ENCODE results near the gene TTBK1. TPM values are rescaled to one million over a fixed set of nuclear protein-coding genes. Genes with fewer than 3 reads are reported as not detected.

The TTBK1 gene
- total and polyA plus RNA-seq, 2 donors (not counting 1 experiment from before 2014, with no cell fraction given), result under 0.01 TPM; not detected in 1

DNA sequence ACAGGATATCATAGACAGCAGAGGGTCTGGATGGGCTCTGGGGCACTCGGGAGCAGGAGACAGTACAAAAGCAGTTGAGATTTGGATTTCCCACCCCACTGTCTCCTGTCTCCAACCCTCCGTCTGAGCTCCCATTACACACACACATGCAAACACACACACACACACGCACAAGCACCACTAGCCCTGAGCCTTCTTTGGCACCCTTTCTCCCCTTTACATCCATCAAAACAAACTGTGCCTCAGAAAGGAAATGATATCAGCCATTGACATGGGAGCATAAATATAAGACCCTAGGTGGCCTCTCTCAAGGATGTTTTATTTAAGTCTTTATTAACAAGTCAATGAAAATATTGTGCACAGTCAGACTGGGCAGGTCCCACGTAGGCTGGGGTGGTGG lies 17.5 kb downstream of the TTBK1 start:
- DNase-seq (ENCODE audit: low read depth in 2 of 2), result no peak
- no peak for TF ChIP-seq EZH2 (IDR thresholded peaks at IDR 0.05; ENCODE audit: low read length, missing control alignments)
- TF ChIP-seq, protein P1, sequence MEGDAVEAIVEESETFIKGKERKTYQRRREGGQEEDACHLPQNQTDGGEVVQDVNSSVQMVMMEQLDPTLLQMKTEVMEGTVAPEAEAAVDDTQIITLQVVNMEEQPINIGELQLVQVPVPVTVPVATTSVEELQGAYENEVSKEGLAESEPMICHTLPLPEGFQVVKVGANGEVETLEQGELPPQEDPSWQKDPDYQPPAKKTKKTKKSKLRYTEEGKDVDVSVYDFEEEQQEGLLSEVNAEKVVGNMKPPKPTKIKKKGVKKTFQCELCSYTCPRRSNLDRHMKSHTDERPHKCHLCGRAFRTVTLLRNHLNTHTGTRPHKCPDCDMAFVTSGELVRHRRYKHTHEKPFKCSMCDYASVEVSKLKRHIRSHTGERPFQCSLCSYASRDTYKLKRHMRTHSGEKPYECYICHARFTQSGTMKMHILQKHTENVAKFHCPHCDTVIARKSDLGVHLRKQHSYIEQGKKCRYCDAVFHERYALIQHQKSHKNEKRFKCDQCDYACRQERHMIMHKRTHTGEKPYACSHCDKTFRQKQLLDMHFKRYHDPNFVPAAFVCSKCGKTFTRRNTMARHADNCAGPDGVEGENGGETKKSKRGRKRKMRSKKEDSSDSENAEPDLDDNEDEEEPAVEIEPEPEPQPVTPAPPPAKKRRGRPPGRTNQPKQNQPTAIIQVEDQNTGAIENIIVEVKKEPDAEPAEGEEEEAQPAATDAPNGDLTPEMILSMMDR (conservative IDR thresholded peaks at IDR 0.05 in 1 of 2, IDR thresholded peaks at IDR 0.05 in 1 of 2; ENCODE audit: low read depth in 1 of 2, low read length in 2 of 2), result no peak
- H3K4me1 ChIP-seq (ENCODE audit: control insufficient read depth, extremely low read depth, insufficient read depth, low read length), result no peaks in the 10 kb centered on the region
- H3K27ac ChIP-seq (ENCODE audit: insufficient read depth, low read length), result no peak overlapping the region
- no peaks in the 10 kb centered on the region for H3K79me2 ChIP-seq (ENCODE audit: control insufficient read depth, insufficient read depth, low read length)
- no peaks in the 10 kb centered on the region for H4K20me1 ChIP-seq (ENCODE audit: control insufficient read depth, extremely low read depth, insufficient read depth, low read length)
- no peak overlapping the region for H3K4me3 ChIP-seq (replicated peaks in 1 of 4; ENCODE audit: control extremely low read depth in 1 of 4, insufficient read depth in 1 of 4, low read depth in 3 of 4, low read length in 4 of 4)
- no peak overlapping the region for H3K9ac ChIP-seq (ENCODE audit: insufficient read depth, low read length)
- no peak overlapping the region for H3K4me2 ChIP-seq (ENCODE audit: extremely low read depth, insufficient read depth, low read length)
- no peak overlapping the region for H2AFZ ChIP-seq (ENCODE audit: low read length)
- H3K9me3 ChIP-seq (ENCODE audit: control insufficient read depth, insufficient read depth, low read depth, low read length), result no peaks in the 10 kb centered on the region
- H3K36me3 ChIP-seq (ENCODE audit: control insufficient read depth, insufficient read depth, low read length), result no peaks in the 10 kb centered on the region
- no peaks in the 10 kb centered on the region for H3K27me3 ChIP-seq (ENCODE audit: control insufficient read depth, insufficient read depth, low read length)

DNA sequence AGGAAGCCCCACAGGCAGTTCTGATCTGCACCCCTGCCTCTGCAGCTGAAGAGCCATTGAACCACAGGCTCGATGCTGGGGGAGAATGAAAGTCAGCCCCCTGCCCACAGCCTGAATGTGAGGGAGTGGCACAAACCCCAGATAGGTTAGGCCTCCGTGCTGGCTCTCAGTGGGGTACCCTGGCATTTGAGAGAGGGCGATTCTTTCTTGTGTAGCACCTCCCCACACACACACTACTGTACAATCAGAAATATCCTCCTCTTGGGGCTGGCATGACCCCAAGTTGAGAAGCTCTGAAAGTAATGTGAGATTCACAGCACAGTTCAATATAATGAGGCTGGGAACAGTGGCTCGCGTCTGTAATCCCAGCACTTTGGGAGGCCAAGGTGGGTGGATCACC lies 17.9 kb downstream of the TTBK1 start:
- H3K4me1 ChIP-seq (ENCODE audit: control insufficient read depth, extremely low read depth, insufficient read depth, low read length), result no peaks in the 10 kb centered on the region
- no peaks in the 10 kb centered on the region for H3K36me3 ChIP-seq (ENCODE audit: control insufficient read depth, insufficient read depth, low read length)
- H3K27ac ChIP-seq (ENCODE audit: insufficient read depth, low read length), result no peak overlapping the region
- H3K4me3 ChIP-seq (replicated peaks in 1 of 4; ENCODE audit: control extremely low read depth in 1 of 4, insufficient read depth in 1 of 4, low read depth in 3 of 4, low read length in 4 of 4), result no peak overlapping the region
- no peak for DNase-seq (ENCODE audit: low read depth in 2 of 2)
- no peaks in the 10 kb centered on the region for H3K27me3 ChIP-seq (ENCODE audit: control insufficient read depth, insufficient read depth, low read length)
- H2AFZ ChIP-seq (ENCODE audit: low read length), result no peak overlapping the region
- no peak overlapping the region for H3K9ac ChIP-seq (ENCODE audit: insufficient read depth, low read length)
- H3K79me2 ChIP-seq (ENCODE audit: control insufficient read depth, insufficient read depth, low read length), result no peaks in the 10 kb centered on the region
- H3K9me3 ChIP-seq (ENCODE audit: control insufficient read depth, insufficient read depth, low read depth, low read length), result no peaks in the 10 kb centered on the region
- H3K4me2 ChIP-seq (ENCODE audit: extremely low read depth, insufficient read depth, low read length), result no peak overlapping the region
- H4K20me1 ChIP-seq (ENCODE audit: control insufficient read depth, extremely low read depth, insufficient read depth, low read length), result no peaks in the 10 kb centered on the region
- TF ChIP-seq EZH2 (IDR thresholded peaks at IDR 0.05; ENCODE audit: low read length, missing control alignments), result no peak
- TF ChIP-seq, protein P1 (conservative IDR thresholded peaks at IDR 0.05 in 1 of 2, IDR thresholded peaks at IDR 0.05 in 1 of 2; ENCODE audit: low read depth in 1 of 2, low read length in 2 of 2), result no peak

DNA sequence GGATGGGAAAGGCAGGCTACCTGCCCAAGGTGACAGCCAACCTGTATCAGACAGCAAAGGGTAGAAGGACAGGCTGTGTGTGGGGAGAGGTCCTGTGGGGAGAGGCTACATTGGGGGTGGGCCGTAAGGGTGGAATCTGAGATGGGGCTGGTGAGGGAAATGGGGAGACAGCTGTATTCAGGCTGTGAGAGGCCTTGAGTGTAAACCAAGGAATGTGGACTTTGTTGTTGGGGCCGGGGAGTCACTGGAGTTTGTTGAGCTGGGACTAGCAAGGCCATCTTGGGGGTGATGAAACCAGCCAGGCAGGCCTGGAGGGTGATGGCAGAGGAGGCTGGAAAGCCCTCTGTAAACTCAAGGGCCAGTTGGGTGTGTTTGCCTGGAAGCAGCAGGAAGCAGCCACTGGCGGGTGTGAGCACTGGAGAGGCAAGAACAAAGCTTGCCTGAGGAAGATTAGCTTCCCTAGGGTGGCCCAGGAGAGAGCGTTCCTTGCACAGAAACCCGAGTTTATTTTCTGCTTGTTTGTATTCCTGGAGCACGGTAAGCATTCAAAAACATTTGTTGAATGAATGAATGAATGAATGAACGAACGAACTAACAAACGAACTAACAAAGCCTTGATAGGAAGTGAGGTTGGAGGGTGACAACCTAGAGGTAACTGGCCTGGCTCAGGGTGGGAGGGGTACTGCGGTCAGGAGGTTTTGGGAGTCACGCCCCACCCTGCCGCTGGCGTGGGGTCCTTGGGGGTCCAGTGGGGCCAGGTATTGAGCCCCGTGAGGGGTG lies 18.9 kb downstream of the TTBK1 start:
- Histone ChIP-seq H3K4me3 (replicated peaks in 1 of 4; ENCODE audit: control extremely low read depth in 1 of 4, insufficient read depth in 1 of 4, low read depth in 3 of 4, low read length in 4 of 4) (no peak overlapping the region), H3K4me2 (ENCODE audit: extremely low read depth, insufficient read depth, low read length) (no peak overlapping the region), H2AFZ (ENCODE audit: low read length) (no peak overlapping the region), H3K27me3 (ENCODE audit: control insufficient read depth, insufficient read depth, low read length) (peaks cover 4% of the 10 kb centered on the region), H3K9me3 (ENCODE audit: control insufficient read depth, insufficient read depth, low read depth, low read length) (no peaks in the 10 kb centered on the region), H3K27ac (ENCODE audit: insufficient read depth, low read length) (no peak overlapping the region), H3K79me2 (ENCODE audit: control insufficient read depth, insufficient read depth, low read length) (no peaks in the 10 kb centered on the region), H3K36me3 (ENCODE audit: control insufficient read depth, insufficient read depth, low read length) (no peaks in the 10 kb centered on the region), H3K4me1 (ENCODE audit: control insufficient read depth, extremely low read depth, insufficient read depth, low read length) (no peaks in the 10 kb centered on the region), H4K20me1 (ENCODE audit: control insufficient read depth, extremely low read depth, insufficient read depth, low read length) (no peaks in the 10 kb centered on the region), H3K9ac (ENCODE audit: insufficient read depth, low read length) (no peak overlapping the region)
- DNase-seq (ENCODE audit: low read depth in 2 of 2), result no peak
- TF ChIP-seq, protein P1 (conservative IDR thresholded peaks at IDR 0.05 in 1 of 2, IDR thresholded peaks at IDR 0.05 in 1 of 2; ENCODE audit: low read depth in 1 of 2, low read length in 2 of 2), result no peak
- no peak for TF ChIP-seq EZH2 (IDR thresholded peaks at IDR 0.05; ENCODE audit: low read length, missing control alignments)

Measured in fibroblast of lung (primary cell).